DND-41 (cell line): ENCODE data around the gene CEBPB.

Source experiments
- ATAC-seq: fragments of 200-7000 bp; cut with Tn5 transposase; 3 replicates; pipeline ENCODE4 v1.9.1; 2021; ENCODE audit warnings: low read depth; ENCODE audit not compliant: insufficient read depth
- DNase-seq: peaks from one replicate; pipeline ENCODE4 v3.0.0-alpha.2; 2020
- H2AFZ ChIP-seq: 2 replicates; pipeline ENCODE4 v1.6.0; 2012; ENCODE audit warnings: low read depth, low read length
- H3K27ac ChIP-seq: 2 replicates; pipeline ENCODE4 v1.5.1; 2012; ENCODE audit warnings: low read length, inconsistent platforms
- H3K27me3 ChIP-seq: fragments of 200-600 bp; sonication (generic); 2 replicates; pipeline ENCODE4 v1.6.0; 2012; ENCODE audit warnings: low read length, mild to moderate bottlenecking, inconsistent platforms; ENCODE audit not compliant: insufficient read depth, poor library complexity
- H3K36me3 ChIP-seq: 2 replicates; pipeline ENCODE4 v1.5.1; 2012; ENCODE audit warnings: low read length, inconsistent platforms; ENCODE audit not compliant: insufficient read depth
- H3K4me1 ChIP-seq: 2 replicates; pipeline ENCODE4 v1.5.1; 2012; ENCODE audit warnings: mild to moderate bottlenecking, low read length; ENCODE audit not compliant: insufficient read depth
- H3K4me2 ChIP-seq: 2 replicates; pipeline ENCODE4 v1.6.0; 2012; ENCODE audit warnings: mild to moderate bottlenecking, moderate library complexity, low read length, inconsistent platforms; ENCODE audit not compliant: insufficient read depth
- H3K4me3 ChIP-seq, 2 experiments: fragments of 200-600 bp in 1 of 2; shearing (Covaris generic) in 1 of 2; 2 replicates each; pipeline ENCODE4 v1.5.1; 2012 to 2016; ENCODE audit warnings: inconsistent platforms in 2 of 2, low read length in 2 of 2, mild to moderate bottlenecking in 2 of 2, low read depth in 1 of 2, moderate library complexity in 1 of 2
- H3K79me2 ChIP-seq: 2 replicates; pipeline ENCODE4 v1.6.0; 2012; ENCODE audit warnings: low read length, inconsistent platforms; ENCODE audit not compliant: insufficient read depth
- H3K9ac ChIP-seq: 2 replicates; pipeline ENCODE4 v1.6.0; 2012; ENCODE audit warnings: low read depth, mild to moderate bottlenecking, inconsistent platforms, low read length, moderate library complexity
- H3K9me3 ChIP-seq: 2 replicates; pipeline ENCODE4 v1.5.1; 2012; ENCODE audit warnings: low read length, moderate library complexity, mild to moderate bottlenecking, inconsistent platforms; ENCODE audit not compliant: insufficient read depth, severe bottlenecking
- H4K20me1 ChIP-seq: 2 replicates; pipeline ENCODE4 v1.6.0; 2012; ENCODE audit warnings: low read length; ENCODE audit not compliant: insufficient read depth
- CTCF ChIP-seq: IDR thresholded peaks from 2 replicates; pipeline ENCODE4 v1.5.1; 2012; ENCODE audit warnings: borderline replicate concordance, low read length, moderate library complexity, mild to moderate bottlenecking; ENCODE audit not compliant: poor library complexity, severe bottlenecking; ENCODE audit errors: extremely low read depth
- EZH2 ChIP-seq: IDR thresholded peaks from 3 replicates; pipeline ENCODE4 v1.6.1; 2012; ENCODE audit warnings: borderline replicate concordance, low read depth, mild to moderate bottlenecking, moderate library complexity, low read length, inconsistent platforms; ENCODE audit not compliant: severe bottlenecking

Gene CEBPB

GRCh38 chr20:50226093-50226974 lies 35.7 kb downstream of the CEBPB start:
- Histone ChIP-seq H3K4me1 (no peaks in the 10 kb centered on the region), H3K9me3 (no peaks in the 10 kb centered on the region), H2AFZ (no peak overlapping the region), H4K20me1 (no peaks in the 10 kb centered on the region), H3K4me2 (no peak overlapping the region), H3K79me2 (no peaks in the 10 kb centered on the region), H3K27me3 (no peaks in the 10 kb centered on the region), H3K27ac (no peak overlapping the region), H3K36me3 (no peaks in the 10 kb centered on the region), H3K9ac (no peak overlapping the region), H3K4me3 (no peak overlapping the region)
- no peak for DNase-seq
- ATAC-seq = no peak
- TF ChIP-seq EZH2 = no peak
- no peak for TF ChIP-seq CTCF

- no peak overlapping the region for H3K4me3 ChIP-seq
- H3K27ac ChIP-seq = no peak overlapping the region
- TF ChIP-seq CTCF (no peak), EZH2 (no peak)
- no peaks in the 10 kb centered on the region for H3K4me1 ChIP-seq
- no peaks in the 10 kb centered on the region for H3K79me2 ChIP-seq
- H2AFZ ChIP-seq = no peak overlapping the region
- ATAC-seq (no peak), DNase-seq (no peak)
- H3K27me3 ChIP-seq = no peaks in the 10 kb centered on the region
- no peaks in the 10 kb centered on the region for H4K20me1 ChIP-seq
- H3K9ac ChIP-seq = no peak overlapping the region
- no peaks in the 10 kb centered on the region for H3K36me3 ChIP-seq
- no peak overlapping the region for H3K4me2 ChIP-seq
- H3K9me3 ChIP-seq = no peaks in the 10 kb centered on the region
Measured at GRCh38 chr20:50227506-50227905, 36.9 kb downstream of the CEBPB start.

DNA sequence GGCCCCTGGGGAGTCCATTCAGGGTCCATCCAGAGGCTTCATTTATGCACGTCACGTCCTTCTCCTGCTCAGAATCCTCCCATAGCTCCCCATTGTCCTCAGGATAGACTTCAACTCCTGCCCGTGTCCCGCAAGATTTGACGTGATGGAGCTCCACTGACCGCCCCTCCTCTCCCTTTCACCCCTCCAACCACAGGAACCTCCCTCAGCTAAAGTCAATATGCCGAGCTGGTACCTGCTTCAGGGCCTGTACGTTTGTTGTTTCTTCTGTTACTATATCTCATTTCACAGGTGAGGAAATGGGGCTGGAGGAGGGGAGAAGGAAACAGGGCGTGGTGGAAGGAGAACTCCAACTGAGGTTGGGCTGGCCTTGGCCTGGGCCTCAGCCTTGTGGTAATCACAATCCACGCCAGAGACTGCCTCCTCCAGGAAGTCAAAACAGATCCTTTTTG lies 38.6 kb downstream of the CEBPB start:
- no peaks in the 10 kb centered on the region for H3K36me3 ChIP-seq
- H3K79me2 ChIP-seq = no peaks in the 10 kb centered on the region
- TF ChIP-seq EZH2 (no peak), CTCF (no peak)
- H3K4me2 ChIP-seq = no peak overlapping the region
- H3K4me3 ChIP-seq = no peak overlapping the region
- H4K20me1 ChIP-seq = no peaks in the 10 kb centered on the region
- H3K9ac ChIP-seq = no peak overlapping the region
- no peaks in the 10 kb centered on the region for H3K4me1 ChIP-seq
- no peaks in the 10 kb centered on the region for H3K9me3 ChIP-seq
- no peak overlapping the region for H2AFZ ChIP-seq
- ATAC-seq (no peak), DNase-seq (no peak)
- no peaks in the 10 kb centered on the region for H3K27me3 ChIP-seq
- H3K27ac ChIP-seq = no peak overlapping the region
